Pancreas (tissue), 10 donors: Measurements from ENCODE around the gene RNF181. TPM values are rescaled to one million over a fixed set of nuclear protein-coding genes. Genes with fewer than 3 reads are reported as not detected.
A peak's percentile ranks its signal among the peaks of the same experiment; 100 is the strongest.

Experiments used
- ATAC-seq, 4 donors: fragments of 200-7000 bp; cut with Tn5 transposase; one replicate each; pipeline versions ENCODE4 v1.8.0 to v1.9.1; 2020; ENCODE audit warnings: mild to moderate bottlenecking in 4 of 4, moderate library complexity in 4 of 4
- DNase-seq, 6 donors: peaks; one replicate each; pipeline ENCODE4 v3.0.0-alpha.2; 2020
- FAIRE-seq: peaks from 2 replicates; lab custom pipeline; 2012; peaks lifted over from hg19 to GRCh38; lab: Jason Lieb, UNC
- H3K27ac ChIP-seq, 4 donors: fragments of 200-600 bp; sonication (generic); 1 replicate in 3 of 4; 2 replicates in 1 of 4; pipeline versions ENCODE4 v1.5.0 to v1.8.0; 2020
- H3K27me3 ChIP-seq, 4 donors: fragments of 200-600 bp; one replicate each; pipeline ENCODE4 v1.8.0; 2021
- H3K36me3 ChIP-seq, 3 donors: fragments of 200-600 bp; sonication (generic) in 1 of 3; one replicate each; pipeline versions ENCODE4 v1.5.0 to v1.8.0; 2020 to 2021
- H3K4me1 ChIP-seq, 3 donors: fragments of 200-600 bp; one replicate each; pipeline ENCODE4 v1.8.0; 2021
- H3K4me3 ChIP-seq, 4 donors: fragments of 200-600 bp; sonication (generic) in 2 of 4; one replicate each; pipeline versions ENCODE4 v1.5.0 to v1.8.0; 2020 to 2021
- H3K9me3 ChIP-seq, 4 donors: fragments of 200-600 bp; one replicate each; pipeline ENCODE4 v1.8.0; 2021
- CTCF ChIP-seq, 4 donors: fragments of 200-600 bp; sonication (generic) in 3 of 4; IDR thresholded peaks; one replicate each; pipeline versions ENCODE4 v1.5.0 to v1.8.0; 2021; ENCODE audit warnings: antibody characterized with exemption in 4 of 4
- WGBS, 2 donors: extraction: QIAGEN DNeasy Blood & Tissue Kit; methylation state at CpG; one replicate each; pipeline ENCODE4 v1.1.7; 2013; 5-methylcytosine and 5-hydroxymethylcytosine counted together
- intact Hi-C, 3 donors: fragments of 100-400 bp; cut with DNase I; formaldehyde crosslinking; loops; one replicate each; pipeline versions ENCODE4 v1.11.1 to v1.14.2; 2022
- polyA plus RNA-seq, 2 donors: library from polyadenylated mRNA; stranded (reverse); fragments of 200-250 nt; gene quantifications; one replicate each; pipeline ENCODE4 v1.2.3, GENCODE V29; 2013
- total RNA-seq, 6 donors: library from RNA; stranded (reverse); fragmentation: NEBNext Ultra II Directional in 4 of 6; extraction: Animal tissue kit (Norgen Biotek cat#: 25700) in 4 of 6; gene quantifications; one replicate each; pipeline versions ENCODE4 v1.2.1 to v1.2.4, GENCODE V29; 2021 to 2023
- donor health status: healthy with polysubstance abuse.
- donor health status: DM: no; HTN: no; CAD: no; lungs with moderate emphysema.
- donor health status: DM: no; HTN: no; CAD: no.
- donor health status: control.
- donor health status: control.
- donor health status: Bipolar disorder and iron deficiency.
- donor health status: DM: yes; HTN: yes; CAD: no.
- donor health status: DM: no; HTN: no; CAD: no.
- donor health status: DM: no; HTN: no; CAD: no.
- donor health status: DM: yes; HTN: yes; CAD: no.

Gene RNF181
- total and polyA plus RNA-seq, 8 donors: 53.5 to 104 (median 65.5) TPM

DNA sequence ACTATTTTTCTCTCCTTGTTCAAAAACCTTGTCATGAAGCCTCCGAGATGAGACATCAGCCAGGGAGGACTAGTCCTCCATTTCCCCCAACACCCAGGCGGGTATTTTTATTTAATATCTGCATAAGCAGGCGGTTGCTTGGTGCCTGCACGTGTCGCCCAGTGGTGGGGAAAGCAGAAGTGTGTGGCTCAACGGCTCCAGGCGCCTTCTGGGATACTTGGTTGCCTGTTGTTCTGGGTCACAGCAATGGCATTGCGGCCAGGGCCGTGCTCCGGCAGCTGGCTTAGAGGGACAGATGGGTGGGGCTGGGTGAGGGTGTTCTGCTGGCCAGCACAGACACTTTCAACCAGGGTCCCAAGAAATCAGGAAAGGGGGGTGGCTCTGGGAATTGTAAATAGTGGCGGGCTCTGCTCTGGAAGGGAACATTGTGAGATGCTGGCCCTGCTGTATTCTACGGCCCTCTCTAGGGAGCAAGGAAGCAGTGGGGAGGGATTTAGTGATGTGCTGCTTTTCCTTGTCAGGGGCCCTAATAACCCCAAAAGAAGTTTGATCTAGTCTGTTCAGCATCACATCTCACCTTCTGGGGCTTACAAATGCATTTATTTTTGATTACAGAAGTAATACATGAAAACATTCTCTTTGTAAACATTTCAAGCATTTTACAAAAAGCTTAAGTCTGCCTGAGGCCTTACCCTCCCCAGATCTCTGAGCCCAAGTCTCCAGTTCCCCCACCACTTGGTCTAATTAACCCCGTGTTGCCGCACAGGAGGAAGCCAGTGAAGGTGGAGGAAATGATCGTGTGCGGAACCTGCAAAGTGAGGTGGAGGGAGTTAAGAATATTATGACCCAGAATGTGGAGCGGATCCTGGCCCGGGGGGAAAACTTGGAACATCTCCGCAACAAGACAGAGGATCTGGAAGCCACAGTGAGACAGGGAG is 17.0 kb upstream of the RNF181 start:
- peaks cover 9 to 18% (median 11%) of the 10 kb centered on the region in 3 donors for H3K4me1 ChIP-seq
- intact Hi-C loops: no loop called here
- ATAC-seq (peak; percentile 57 to 75 (median 71)), FAIRE-seq (no peak), DNase-seq (peak in 4 of 6 donors; percentile 51 to 72 (median 66))
- WGBS, 2 donors: 18 to 19% methylated on average over 19 of the region's 19 CpGs
- H3K9me3 ChIP-seq: no peaks in the 10 kb centered on the region
- peaks cover 0 to 4% (median 0%) of the 10 kb centered on the region in 3 donors for H3K36me3 ChIP-seq
- peak overlapping the region; percentile 32 to 70 (median 50) for H3K4me3 ChIP-seq
- H3K27ac ChIP-seq: peak overlapping the region; percentile 75 to 91 (median 83)
- no peaks in the 10 kb centered on the region for H3K27me3 ChIP-seq
- TF ChIP-seq CTCF (IDR thresholded peaks at IDR 0.05): no peak

DNA sequence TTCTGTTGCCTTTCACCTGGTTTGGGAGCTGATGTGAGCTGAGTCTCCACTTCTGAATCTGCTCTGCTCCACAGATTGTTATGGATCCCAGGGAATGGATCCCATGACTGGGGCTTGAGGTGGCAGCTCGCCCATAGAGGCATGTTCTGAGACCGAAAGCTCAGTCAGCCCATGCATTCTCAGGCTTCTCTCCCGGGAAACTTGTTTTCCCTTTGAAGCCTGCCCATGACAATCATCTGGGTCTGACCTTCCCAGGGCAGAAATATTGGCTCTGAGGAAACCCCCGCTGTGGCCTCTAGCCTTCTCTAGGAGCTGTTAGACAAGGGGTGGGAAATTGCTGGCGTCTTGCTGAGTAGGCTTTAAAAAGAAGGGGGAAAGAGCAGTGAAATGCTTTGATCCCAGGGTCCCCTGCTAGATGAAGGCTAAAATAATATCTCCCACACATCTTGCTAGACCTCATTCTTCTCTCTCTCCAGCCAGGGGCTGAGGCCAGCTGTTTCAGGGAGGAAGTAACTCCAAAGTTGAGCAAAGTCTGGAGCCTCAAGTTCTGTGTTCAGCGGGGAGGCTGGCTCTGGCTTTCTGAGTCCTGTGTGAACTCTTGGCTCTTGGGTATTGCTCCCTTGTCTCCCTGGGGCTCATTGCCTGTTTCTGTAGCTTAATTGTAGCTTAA is 16.1 kb upstream of the RNF181 start:
- intact Hi-C loops: no loop called here
- Histone ChIP-seq H3K4me3 (peak overlapping the region in 2 of 4 donors; percentile 60 to 70), H3K36me3 (peaks cover 0 to 4% (median 0%) of the 10 kb centered on the region in 3 donors), H3K9me3 (no peaks in the 10 kb centered on the region), H3K27ac (peak overlapping the region; percentile 75 to 91 (median 83)), H3K4me1 (peaks cover 11 to 19% (median 14%) of the 10 kb centered on the region in 3 donors), H3K27me3 (no peaks in the 10 kb centered on the region)
- ATAC-seq: peak in 2 of 4 donors; percentile 4 to 8
- no peak for TF ChIP-seq CTCF (IDR thresholded peaks at IDR 0.05)
- FAIRE-seq: no peak
- 32 to 40% methylated on average over 6 of the region's 6 CpGs for WGBS, 2 donors
- no peak for DNase-seq

DNA sequence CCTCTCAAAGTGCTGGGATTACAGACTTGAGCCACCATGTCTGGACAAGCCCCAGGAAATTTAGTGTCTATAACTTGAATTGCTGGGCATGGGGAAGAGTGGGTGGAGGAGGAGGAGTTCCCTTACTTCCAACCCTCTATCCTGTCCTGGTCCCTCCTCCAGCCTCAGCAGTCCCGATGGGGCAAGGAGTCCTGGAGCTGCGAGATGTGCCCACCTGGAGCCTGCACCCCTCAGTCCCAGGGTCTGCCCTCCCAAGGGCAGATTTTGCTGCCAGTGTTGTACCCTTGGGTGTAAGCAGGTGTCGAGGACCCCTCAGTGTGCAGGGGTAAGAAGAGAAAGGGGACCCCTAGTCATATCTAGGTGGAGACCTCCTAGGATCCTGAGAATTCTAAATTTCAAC is 15.3 kb upstream of the RNF181 start:
- Histone ChIP-seq H3K27ac (peak overlapping the region in 1 of 4 donors; percentile 91), H3K27me3 (no peaks in the 10 kb centered on the region), H3K36me3 (peaks cover 0 to 4% (median 0%) of the 10 kb centered on the region in 3 donors), H3K4me3 (no peak overlapping the region), H3K4me1 (peaks cover 17 to 27% (median 20%) of the 10 kb centered on the region in 3 donors), H3K9me3 (no peaks in the 10 kb centered on the region)
- DNase-seq: no peak
- TF ChIP-seq CTCF (IDR thresholded peaks at IDR 0.05): no peak
- intact Hi-C loops: no loop called here
- 87 to 89% methylated on average over 3 of the region's 3 CpGs for WGBS, 2 donors
- no peak for ATAC-seq
- no peak for FAIRE-seq

GRCh38 chr2:85582492-85582891 is 13.1 kb upstream of the RNF181 start:
- Histone ChIP-seq H3K9me3 (no peaks in the 10 kb centered on the region), H3K36me3 (peaks cover 0 to 4% (median 0%) of the 10 kb centered on the region in 3 donors), H3K4me3 (no peak overlapping the region), H3K27ac (no peak overlapping the region), H3K4me1 (peaks cover 20 to 39% (median 28%) of the 10 kb centered on the region in 3 donors), H3K27me3 (no peaks in the 10 kb centered on the region)
- FAIRE-seq: no peak
- intact Hi-C loops: no loop called here
- 71 to 81% methylated on average over 1 of the region's 1 CpG for WGBS, 2 donors
- no peak for DNase-seq
- ATAC-seq: no peak
- TF ChIP-seq CTCF (IDR thresholded peaks at IDR 0.05): no peak
